ENCODE results near the gene IGF2BP2. TPM values are rescaled to one million over a fixed set of nuclear protein-coding genes. Genes with fewer than 3 reads are reported as not detected.
A peak's percentile ranks its signal among the peaks of the same experiment; 100 is the strongest.

Gene IGF2BP2
- polyA plus RNA-seq, 1 experiment = 2.0 TPM

GRCh38 chr3:185732782-185733181 is 92.1 kb downstream of the IGF2BP2 start:
- ChIA-PET POLR2A (no interaction called here), CTCF (interaction anchor here (0.8 to 6.3 kb wide), 11 partner anchors 13 to 211 kb away, joined by 3 to 39 read pairs (median 4); no protein-coding TSS in a partner anchor)
- no peak for TF ChIP-seq CTCF (IDR thresholded peaks at IDR 0.05; ENCODE audit: insufficient read depth, low read depth, low read length)
- Histone ChIP-seq H3K27me3 (ENCODE audit: control insufficient read depth, insufficient read depth, low read length) (no peaks in the 10 kb centered on the region), H3K36me3 (ENCODE audit: control insufficient read depth, insufficient read depth, low read length) (no peaks in the 10 kb centered on the region), H3K4me3 (ENCODE audit: low read depth, low read length) (no peak overlapping the region)
- DNase-seq (ENCODE audit: low read depth) = peak; percentile 49

GRCh38 chr3:185730550-185730949 is 94.3 kb downstream of the IGF2BP2 start:
- 0 out of 2 replicates have a peak, but pooled peaks cover 2% of the 10 kb centered on the region for H3K36me3 ChIP-seq (ENCODE audit: control insufficient read depth, insufficient read depth, low read length)
- no peaks in the 10 kb centered on the region for H3K27me3 ChIP-seq (ENCODE audit: control insufficient read depth, insufficient read depth, low read length)
- no peak for TF ChIP-seq CTCF (IDR thresholded peaks at IDR 0.05; ENCODE audit: insufficient read depth, low read depth, low read length)
- DNase-seq (ENCODE audit: low read depth) = no peak
- ChIA-PET POLR2A (interaction anchor here (0.7 kb wide), 1 partner anchor 75 kb away, joined by 3 read pairs; no protein-coding TSS in a partner anchor), CTCF (interaction anchor here (3.3 kb wide), 1 partner anchor 70 kb away, joined by 13 read pairs; no protein-coding TSS in a partner anchor)
- H3K4me3 ChIP-seq (ENCODE audit: low read depth, low read length) = no peak overlapping the region

- Histone ChIP-seq H3K27me3 (ENCODE audit: control insufficient read depth, insufficient read depth, low read length) (no peaks in the 10 kb centered on the region), H3K36me3 (ENCODE audit: control insufficient read depth, insufficient read depth, low read length) (0 out of 2 replicates have a peak, but pooled peaks cover 2% of the 10 kb centered on the region), H3K4me3 (ENCODE audit: low read depth, low read length) (no peak overlapping the region)
- POLR2A ChIA-PET = interaction anchor here (0.5 to 0.7 kb wide), 3 partner anchors 92 to 1041 kb away, joined by 5 to 6 read pairs (median 5); no protein-coding TSS in a partner anchor
- CTCF ChIA-PET = interaction anchor here (0.8 to 1.8 kb wide), 3 partner anchors 12 to 69 kb away, joined by 3 to 8 read pairs (median 4); no protein-coding TSS in a partner anchor
- DNase-seq (ENCODE audit: low read depth) = peak; percentile 70
- TF ChIP-seq CTCF (IDR thresholded peaks at IDR 0.05; ENCODE audit: insufficient read depth, low read depth, low read length) = no peak
Observed at GRCh38 chr3:185729337-185730055, 95.3 kb downstream of the IGF2BP2 start.

GRCh38 chr3:185728630-185729336 is 96.1 kb downstream of the IGF2BP2 start:
- H3K27me3 ChIP-seq (ENCODE audit: control insufficient read depth, insufficient read depth, low read length) = no peaks in the 10 kb centered on the region
- H3K4me3 ChIP-seq (ENCODE audit: low read depth, low read length) = no peak overlapping the region
- H3K36me3 ChIP-seq (ENCODE audit: control insufficient read depth, insufficient read depth, low read length) = 0 out of 2 replicates have a peak, but pooled peaks cover 2% of the 10 kb centered on the region
- TF ChIP-seq CTCF (IDR thresholded peaks at IDR 0.05; ENCODE audit: insufficient read depth, low read depth, low read length) = no peak
- peak; percentile 49 for DNase-seq (ENCODE audit: low read depth)
- POLR2A ChIA-PET = interaction anchor here (0.5 to 0.7 kb wide), 5 partner anchors 17 to 1042 kb away, joined by 3 to 6 read pairs (median 5); no protein-coding TSS in a partner anchor
- CTCF ChIA-PET = interaction anchor here (0.8 to 1.8 kb wide), 3 partner anchors 11 to 69 kb away, joined by 3 to 8 read pairs (median 4); no protein-coding TSS in a partner anchor

- DNase-seq (ENCODE audit: low read depth) = no peak
- ChIA-PET CTCF (interaction anchor here (1.5 to 1.8 kb wide), 2 partner anchors 11 to 68 kb away, joined by 5 to 8 read pairs; no protein-coding TSS in a partner anchor), POLR2A (no interaction called here)
- H3K4me3 ChIP-seq (ENCODE audit: low read depth, low read length) = no peak overlapping the region
- H3K27me3 ChIP-seq (ENCODE audit: control insufficient read depth, insufficient read depth, low read length) = no peaks in the 10 kb centered on the region
- 0 out of 2 replicates have a peak, but pooled peaks cover 2% of the 10 kb centered on the region for H3K36me3 ChIP-seq (ENCODE audit: control insufficient read depth, insufficient read depth, low read length)
- no peak for TF ChIP-seq CTCF (IDR thresholded peaks at IDR 0.05; ENCODE audit: insufficient read depth, low read depth, low read length)
Observed at GRCh38 chr3:185727873-185728272, 97.0 kb downstream of the IGF2BP2 start.
